GM19043 (cell line): ENCODE results near the gene PRR12.

Source experiments
- ATAC-seq: cut with Tn5 transposase; IDR thresholded peaks from one replicate; pipeline ENCODE4 v1.9.1; 2021; ENCODE audit warnings: low read depth; ENCODE audit not compliant: unreplicated experiment

Gene PRR12

GRCh38 chr19:49564616-49565045, 26.4 kb upstream of the PRR12 start:
- no peak for ATAC-seq

- ATAC-seq = no peak
Measured at GRCh38 chr19:49565261-49565660, 25.7 kb upstream of the PRR12 start.

GRCh38 chr19:49566302-49566701, 24.7 kb upstream of the PRR12 start:
- ATAC-seq = no peak

GRCh38 chr19:49567861-49568441, 23.0 kb upstream of the PRR12 start:
- no peak for ATAC-seq

- ATAC-seq = no peak
Measured at GRCh38 chr19:49570138-49570856, 20.7 kb upstream of the PRR12 start.

GRCh38 chr19:49570997-49571676, 19.8 kb upstream of the PRR12 start:
- ATAC-seq = no peak

- no peak for ATAC-seq
Measured at GRCh38 chr19:49573009-49573408, 18.0 kb upstream of the PRR12 start.

GRCh38 chr19:49573425-49573824, 17.6 kb upstream of the PRR12 start:
- no peak for ATAC-seq

- no peak for ATAC-seq
Measured at GRCh38 chr19:49574206-49574755, 16.7 kb upstream of the PRR12 start.

- no peak for ATAC-seq
Measured at GRCh38 chr19:49579193-49579592, 11.8 kb upstream of the PRR12 start.

GRCh38 chr19:49579947-49580263, 11.1 kb upstream of the PRR12 start:
- ATAC-seq = no peak

- no peak for ATAC-seq
Measured at GRCh38 chr19:49580264-49581006, 10.5 kb upstream of the PRR12 start, which contains the start of gene NOSIP. TSS of gene NOSIP (minus strand) at chr19:49580556. CDS start at chr19:49560691, 19,865 bp downstream.

- no peak for ATAC-seq
Measured at GRCh38 chr19:49581007-49581508, 9.9 kb upstream of the PRR12 start, which contains the start of gene PRRG2. TSS of gene PRRG2 (plus strand) at chr19:49581316. CDS start at chr19:49583220, 1,904 bp downstream.

GRCh38 chr19:49583239-49583638, 7.7 kb upstream of the PRR12 start:
- no peak for ATAC-seq

- ATAC-seq = no peak
Measured at GRCh38 chr19:49585023-49585422, 6.0 kb upstream of the PRR12 start.

- ATAC-seq = no peak
Measured at GRCh38 chr19:49587227-49587626, 3.8 kb upstream of the PRR12 start.

GRCh38 chr19:49588365-49589122, 2.4 kb upstream of the PRR12 start:
- no peak for ATAC-seq

- ATAC-seq = no peak
Measured at GRCh38 chr19:49589502-49589905, 1.5 kb upstream of the PRR12 start.

- peak; percentile 76 for ATAC-seq
Measured at GRCh38 chr19:49590071-49590970, 661 bp upstream of the PRR12 start.
